ENCODE results near the gene ZFHX3. TPM values are rescaled to one million over a fixed set of nuclear protein-coding genes. Genes with fewer than 3 reads are reported as not detected.

The ZFHX3 gene
- total RNA-seq, 2 experiments from 2014 or later = 0.63 to 0.64 TPM

DNA sequence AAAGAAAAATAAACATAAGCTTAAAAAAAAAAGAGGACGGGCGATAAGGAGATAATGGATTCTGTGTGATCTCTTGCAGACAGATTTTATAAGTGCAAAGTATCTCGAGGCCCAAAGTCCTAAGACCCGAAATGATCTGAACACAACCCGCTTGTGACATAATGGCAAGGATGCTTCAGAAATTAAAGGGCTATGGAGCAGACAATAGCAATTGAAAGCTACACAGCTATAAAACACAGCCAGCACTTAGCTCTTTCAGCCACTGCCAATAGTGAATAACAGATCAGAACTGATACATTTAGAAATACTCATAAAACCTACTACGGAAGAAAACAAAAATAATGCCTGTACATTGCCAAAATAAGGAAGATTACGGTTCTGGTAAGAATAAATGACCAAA, 117.5 kb downstream of the ZFHX3 start:
- no peak overlapping the region for H3K4me3 Mint-ChIP-seq
- DNase-seq = no peak
- CTCF ChIA-PET = interaction anchor here (0.7 kb wide), 1 partner anchor 622 kb away, joined by 3 read pairs; no protein-coding TSS in a partner anchor

DNA sequence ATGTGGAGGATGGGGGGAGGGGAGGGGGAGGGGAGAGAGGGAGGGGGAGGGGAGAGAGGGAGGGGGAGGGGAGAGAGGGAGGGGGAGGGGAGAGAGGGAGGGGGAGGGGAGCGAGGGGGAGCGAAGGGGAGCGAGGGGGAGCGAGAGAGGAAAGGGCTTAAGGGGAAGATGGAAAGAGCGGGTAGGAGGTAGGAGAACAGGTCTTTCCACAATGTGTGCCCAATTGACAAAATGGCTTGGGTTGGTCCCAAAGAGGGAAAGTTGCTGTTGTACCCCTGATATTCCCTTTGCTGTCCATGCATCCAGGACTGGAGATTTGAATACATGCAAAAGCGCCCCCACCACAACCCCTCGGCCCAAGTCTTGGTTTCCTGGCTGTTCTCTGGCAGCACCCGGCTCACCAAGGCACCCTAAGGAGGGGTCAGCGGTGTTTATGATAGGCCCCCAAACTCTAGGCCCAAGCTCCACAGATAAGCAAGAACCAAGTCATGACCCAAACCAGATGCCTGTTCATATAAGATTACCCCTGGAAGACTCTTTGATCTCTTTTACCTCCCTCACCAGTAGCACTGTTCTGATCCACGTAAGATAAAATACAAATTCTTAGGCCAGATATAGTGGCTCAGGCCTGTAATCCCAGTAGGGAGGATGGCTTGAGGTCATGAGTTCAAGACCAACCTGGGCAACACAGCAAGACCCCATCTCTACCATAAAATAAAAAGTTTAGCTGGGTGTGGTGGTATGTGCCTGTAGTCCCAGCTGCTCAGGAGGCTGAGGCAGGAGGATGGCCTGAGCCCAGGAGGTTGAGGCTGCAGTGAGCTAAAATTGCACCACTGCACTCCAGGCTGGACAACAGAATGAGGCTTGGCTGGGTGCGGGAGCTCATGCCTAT, 119.6 kb downstream of the ZFHX3 start:
- POLR2A ChIA-PET = no interaction called here
- H3K9me3 ChIP-seq (ENCODE audit: control insufficient read depth in 1 of 2, insufficient read depth in 1 of 2, low read length in 2 of 2) = peaks cover 0 to 6% of the 10 kb centered on the region in 2 experiments
- Mint-ChIP-seq H3K4me3 (no peak overlapping the region), H3K27me3 (no peaks in the 10 kb centered on the region), H3K4me1 (ENCODE audit: low read depth) (peaks cover 6% of the 10 kb centered on the region), H3K9me3 (no peaks in the 10 kb centered on the region), H3K36me3 (ENCODE audit: low read depth) (no peaks in the 10 kb centered on the region), H3K27ac (no peak overlapping the region)
- no peak overlapping the region for H3K27ac ChIP-seq (ENCODE audit: low read depth in 1 of 2, low read length in 2 of 2)
- no peaks in the 10 kb centered on the region for H3K27me3 ChIP-seq (ENCODE audit: control insufficient read depth in 1 of 2, insufficient read depth in 2 of 2, low read length in 2 of 2)
- H3K36me3 ChIP-seq (ENCODE audit: insufficient read depth, low read length) = no peaks in the 10 kb centered on the region
- DNase-seq (no peak), ATAC-seq (ENCODE audit: poor library complexity) (no peak)
- H3K4me3 ChIP-seq (ENCODE audit: low read length) = no peak overlapping the region
- intact Hi-C loops (cut with DNase I, micrococcal nuclease) = no loop called here
- peaks cover 3% of the 10 kb centered on the region for H3K4me1 ChIP-seq (ENCODE audit: insufficient read depth, low read length)
- CTCF ChIA-PET = no interaction called here
- TF ChIP-seq, protein P1, sequence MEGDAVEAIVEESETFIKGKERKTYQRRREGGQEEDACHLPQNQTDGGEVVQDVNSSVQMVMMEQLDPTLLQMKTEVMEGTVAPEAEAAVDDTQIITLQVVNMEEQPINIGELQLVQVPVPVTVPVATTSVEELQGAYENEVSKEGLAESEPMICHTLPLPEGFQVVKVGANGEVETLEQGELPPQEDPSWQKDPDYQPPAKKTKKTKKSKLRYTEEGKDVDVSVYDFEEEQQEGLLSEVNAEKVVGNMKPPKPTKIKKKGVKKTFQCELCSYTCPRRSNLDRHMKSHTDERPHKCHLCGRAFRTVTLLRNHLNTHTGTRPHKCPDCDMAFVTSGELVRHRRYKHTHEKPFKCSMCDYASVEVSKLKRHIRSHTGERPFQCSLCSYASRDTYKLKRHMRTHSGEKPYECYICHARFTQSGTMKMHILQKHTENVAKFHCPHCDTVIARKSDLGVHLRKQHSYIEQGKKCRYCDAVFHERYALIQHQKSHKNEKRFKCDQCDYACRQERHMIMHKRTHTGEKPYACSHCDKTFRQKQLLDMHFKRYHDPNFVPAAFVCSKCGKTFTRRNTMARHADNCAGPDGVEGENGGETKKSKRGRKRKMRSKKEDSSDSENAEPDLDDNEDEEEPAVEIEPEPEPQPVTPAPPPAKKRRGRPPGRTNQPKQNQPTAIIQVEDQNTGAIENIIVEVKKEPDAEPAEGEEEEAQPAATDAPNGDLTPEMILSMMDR (IDR thresholded peaks at IDR 0.05) = no peak

More for the DNA sequence above, 117.5 kb downstream of the ZFHX3 start:
- Mint-ChIP-seq H3K27ac (no peak overlapping the region), H3K4me1 (ENCODE audit: low read depth) (peaks cover 6% of the 10 kb centered on the region), H3K27me3 (no peaks in the 10 kb centered on the region), H3K9me3 (no peaks in the 10 kb centered on the region), H3K36me3 (ENCODE audit: low read depth) (no peaks in the 10 kb centered on the region)
- H3K27me3 ChIP-seq (ENCODE audit: control insufficient read depth in 1 of 2, insufficient read depth in 2 of 2, low read length in 2 of 2) = no peaks in the 10 kb centered on the region
- no peaks in the 10 kb centered on the region for H3K36me3 ChIP-seq (ENCODE audit: insufficient read depth, low read length)
- intact Hi-C loops (cut with DNase I, micrococcal nuclease) = no loop called here
- POLR2A ChIA-PET = no interaction called here
- ATAC-seq (ENCODE audit: poor library complexity) = no peak
- peaks cover 0 to 6% of the 10 kb centered on the region in 2 experiments for H3K9me3 ChIP-seq (ENCODE audit: control insufficient read depth in 1 of 2, insufficient read depth in 1 of 2, low read length in 2 of 2)
- no peak overlapping the region for H3K27ac ChIP-seq (ENCODE audit: low read depth in 1 of 2, low read length in 2 of 2)
- TF ChIP-seq, protein P1 (IDR thresholded peaks at IDR 0.05) = no peak
- H3K4me3 ChIP-seq (ENCODE audit: low read length) = no peak overlapping the region
- H3K4me1 ChIP-seq (ENCODE audit: insufficient read depth, low read length) = peaks cover 3% of the 10 kb centered on the region

DNA sequence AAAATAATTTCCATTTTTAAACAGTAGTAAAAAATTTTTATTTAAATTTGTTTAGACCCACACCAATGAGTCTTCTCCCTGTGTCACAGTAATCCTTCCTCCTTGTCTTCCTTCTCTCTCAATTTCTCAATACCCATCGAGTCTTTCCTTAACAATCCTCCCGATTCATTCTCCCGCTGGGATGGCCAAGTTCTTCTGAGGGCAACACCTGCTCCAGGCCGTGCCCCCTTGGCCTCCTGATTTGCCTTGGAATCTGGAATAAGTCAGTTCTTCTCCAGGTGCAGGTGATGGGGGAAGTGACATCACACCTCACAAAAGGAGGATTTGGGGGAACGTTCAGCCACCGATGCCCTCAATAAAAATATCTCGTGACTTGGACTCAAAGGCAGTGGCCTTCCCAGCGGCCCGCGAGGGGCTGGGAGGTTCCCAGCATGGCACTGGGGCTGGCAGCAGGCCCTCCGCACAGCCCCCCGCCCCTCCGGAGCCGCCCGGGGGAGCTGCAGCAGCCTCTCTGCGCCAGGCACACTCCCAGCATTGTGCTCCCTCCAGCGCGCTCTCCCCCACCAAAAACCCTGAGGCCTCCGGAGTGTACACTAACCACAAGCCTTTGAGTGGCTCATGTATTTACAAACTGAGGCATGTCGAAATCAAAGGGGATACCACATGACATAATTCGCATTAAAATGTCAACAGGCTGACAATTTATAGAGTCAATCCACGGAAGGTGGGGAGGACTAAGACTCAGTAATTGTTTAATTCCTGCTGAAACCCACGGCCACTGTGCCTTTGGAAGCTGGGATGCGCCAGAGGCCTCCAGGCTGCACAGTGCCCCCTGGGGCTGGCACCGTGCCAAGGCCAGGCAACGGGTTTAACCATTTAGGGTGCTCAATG, 120.5 kb downstream of the ZFHX3 start:
- no peaks in the 10 kb centered on the region for H3K36me3 ChIP-seq (ENCODE audit: insufficient read depth, low read length)
- Mint-ChIP-seq H3K4me1 (ENCODE audit: low read depth) (peaks cover 6% of the 10 kb centered on the region), H3K27me3 (no peaks in the 10 kb centered on the region), H3K27ac (no peak overlapping the region), H3K36me3 (ENCODE audit: low read depth) (no peaks in the 10 kb centered on the region), H3K4me3 (no peak overlapping the region), H3K9me3 (no peaks in the 10 kb centered on the region)
- no peak overlapping the region for H3K4me3 ChIP-seq (ENCODE audit: low read length)
- TF ChIP-seq, protein P1 (IDR thresholded peaks at IDR 0.05) = no peak
- ATAC-seq (ENCODE audit: poor library complexity) = no peak
- DNase-seq = peak in 2 of 14 experiments; percentile 44 to 55
- no peaks in the 10 kb centered on the region for H3K4me1 ChIP-seq (ENCODE audit: insufficient read depth, low read length)
- H3K9me3 ChIP-seq (ENCODE audit: control insufficient read depth in 1 of 2, insufficient read depth in 1 of 2, low read length in 2 of 2) = peaks cover 0 to 6% of the 10 kb centered on the region in 2 experiments
- ChIA-PET CTCF (no interaction called here), POLR2A (no interaction called here)
- H3K27me3 ChIP-seq (ENCODE audit: control insufficient read depth in 1 of 2, insufficient read depth in 2 of 2, low read length in 2 of 2) = no peaks in the 10 kb centered on the region
- intact Hi-C loops (cut with DNase I, micrococcal nuclease) = no loop called here
- no peak overlapping the region for H3K27ac ChIP-seq (ENCODE audit: low read depth in 1 of 2, low read length in 2 of 2)

Measured in CD4-positive, alpha-beta T cell (primary cell).